Kidney (tissue), 14 donors: Measurements from ENCODE around the gene MAML1. TPM values are rescaled to one million over a fixed set of nuclear protein-coding genes. Genes with fewer than 3 reads are reported as not detected.

ENCODE experiments used
- DNase-seq, 5 donors: peaks; one replicate each; pipeline ENCODE4 v3.0.0-alpha.2; 2013 to 2020
- FAIRE-seq: peaks from 2 replicates; lab custom pipeline; 2012; peaks lifted over from hg19 to GRCh38; lab: Jason Lieb, UNC
- H3K27ac ChIP-seq, 2 donors: one replicate each; pipeline ENCODE4 v1.7.0; 2013; ENCODE audit warnings: low read depth in 2 of 2, low read length in 2 of 2, inconsistent platforms in 1 of 2
- H3K27me3 ChIP-seq: one replicate; pipeline ENCODE4 v1.7.1; 2013; ENCODE audit warnings: low read length, inconsistent platforms; ENCODE audit not compliant: control insufficient read depth, insufficient read depth
- H3K36me3 ChIP-seq, 3 donors: one replicate each; pipeline versions ENCODE4 v1.7.0 to v1.7.1; 2013; ENCODE audit warnings: low read length in 3 of 3, control low read depth in 1 of 3, inconsistent platforms in 1 of 3; ENCODE audit not compliant: insufficient read depth in 3 of 3, control insufficient read depth in 2 of 3
- H3K4me1 ChIP-seq, 3 donors: one replicate each; pipeline versions ENCODE4 v1.7.0 to v1.7.1; 2013; ENCODE audit warnings: low read length in 3 of 3, inconsistent platforms in 1 of 3, low read depth in 1 of 3; ENCODE audit not compliant: control insufficient read depth in 2 of 3, insufficient read depth in 2 of 3
- H3K4me3 ChIP-seq, 3 donors: one replicate each; pipeline versions ENCODE4 v1.7.0 to v1.8.1; 2013; ENCODE audit warnings: low read length in 3 of 3, control low read depth in 1 of 3, inconsistent platforms in 1 of 3
- H3K9ac ChIP-seq, 3 donors: one replicate each; pipeline versions ENCODE4 v1.7.0 to v1.7.1; 2013; ENCODE audit warnings: low read length in 3 of 3, control low read depth in 1 of 3, inconsistent platforms in 1 of 3
- H3K9me3 ChIP-seq, 3 donors: one replicate each; pipeline versions ENCODE4 v1.7.0 to v1.7.1; 2013; ENCODE audit warnings: low read length in 3 of 3, control low read depth in 1 of 3, inconsistent platforms in 1 of 3; ENCODE audit not compliant: control insufficient read depth in 2 of 3, insufficient read depth in 1 of 3
- CTCF ChIP-seq: IDR thresholded peaks from 3 replicates; pipeline ENCODE4 v1.5.1; 2012; ENCODE audit warnings: mild to moderate bottlenecking, moderate library complexity, borderline replicate concordance; ENCODE audit not compliant: insufficient read depth; ENCODE audit errors: extremely low read depth
- intact Hi-C: fragments of 100-400 bp; cut with DNase I; formaldehyde crosslinking; loops from one replicate; pipeline ENCODE4 v1.11.1; 2022
- polyA plus RNA-seq: library from polyadenylated mRNA; stranded (reverse); fragments of 350-450 nt; fragmentation: Illumina TruSeq; extraction: RNeasy Lipid Tissue Mini Kit (QIAGEN cat#74804); gene quantifications from one replicate; pipeline ENCODE4 v1.2.3, GENCODE V29; 2014; ENCODE audit warnings: low read depth, low replicate concordance; ENCODE audit not compliant: insufficient read depth
- total RNA-seq: library from RNA; stranded (reverse); fragmentation: NEBNext Ultra II Directional; extraction: Animal tissue kit (Norgen Biotek cat#: 25700); gene quantifications from one replicate; pipeline ENCODE4 v1.2.1, GENCODE V29; 2021
- donor health status: control.
- donor health status: control.
- donor health status: control.
- donor health status: control.
- donor health status: control.
- donor health status: DM: yes; HTN: yes; CAD: no.
- donor health status: Normal renal cell carcinoma (clear cell type).

Gene MAML1
- total and polyA plus RNA-seq, 2 donors from 2014 or later, result 5.3 to 26.8 TPM

- peak within 1 kb of the TSS; percentile 41 to 62 (median 61) for H3K4me3 ChIP-seq
- H3K4me1 ChIP-seq, result peaks cover 0 to 31% (median 20%) of the 10 kb centered on the region in 3 donors
- no peaks in the 10 kb centered on the region for H3K36me3 ChIP-seq
- H3K27me3 ChIP-seq, result no peaks in the 10 kb centered on the region
- H3K9ac ChIP-seq, result peak within 1 kb of the TSS in 2 of 3 donors; percentile 73 to 77
- DNase-seq (peak; percentile 67 to 92 (median 85)), FAIRE-seq (no peak)
- H3K9me3 ChIP-seq, result no peaks in the 10 kb centered on the region
- intact Hi-C loops, result no loop called here
- TF ChIP-seq CTCF, result no peak
- peak within 1 kb of the TSS; percentile 91 to 92 for H3K27ac ChIP-seq
These were observed 73.8 kb downstream of the MAML1 start, which contains the start of gene MGAT4B for GRCh38 chr5:179806250-179807048. Gene MGAT4B, minus strand, starts transcription at chr5:179806866. Its CDS starts 283 bp downstream, at chr5:179806583.

- H3K4me1 ChIP-seq, result peaks cover 0 to 2% (median 0%) of the 10 kb centered on the region in 3 donors
- intact Hi-C loops, result no loop called here
- DNase-seq (no peak), FAIRE-seq (no peak)
- no peaks in the 10 kb centered on the region for H3K36me3 ChIP-seq
- no peak overlapping the region for H3K4me3 ChIP-seq
- no peaks in the 10 kb centered on the region for H3K9me3 ChIP-seq
- no peaks in the 10 kb centered on the region for H3K27me3 ChIP-seq
- H3K9ac ChIP-seq, result no peak overlapping the region
- no peak for TF ChIP-seq CTCF
- no peak overlapping the region for H3K27ac ChIP-seq
These were observed 79.7 kb downstream of the MAML1 start for GRCh38 chr5:179812135-179812825.

- no peak for TF ChIP-seq CTCF
- no peak for DNase-seq
- no peak for FAIRE-seq
- Histone ChIP-seq H3K36me3 (no peaks in the 10 kb centered on the region), H3K4me1 (peaks cover 0 to 4% (median 2%) of the 10 kb centered on the region in 3 donors), H3K4me3 (no peak overlapping the region), H3K27ac (no peak overlapping the region), H3K9ac (no peak overlapping the region), H3K9me3 (no peaks in the 10 kb centered on the region), H3K27me3 (no peaks in the 10 kb centered on the region)
- intact Hi-C loops, result no loop called here
These were observed 80.5 kb downstream of the MAML1 start for GRCh38 chr5:179812997-179813607.
